ENCODE data around the gene TBX15. TPM values are rescaled to one million over a fixed set of nuclear protein-coding genes. Genes with fewer than 3 reads are reported as not detected.

The TBX15 gene
- total RNA-seq, 1 donor from 2014 or later = 48.4 TPM

Other genes starting within 250 kb of the TBX15 start
- gene WARS2, start 152.3 kb upstream of the TBX15 start, total RNA-seq = 10.4 and 12.8 TPM in 2 replicates

Data from myocyte (in vitro differentiated cells).